SU-DHL-6 (cell line): ENCODE results near the gene NBPF1.
"Not testable (repeated sequence)": the region's sequence is repeated elsewhere in the genome, so short reads cannot be mapped to it uniquely, and the experiment has no call there.

Source experiments
- H2AFZ ChIP-seq: fragments of 200-600 bp; sonication (generic); 2 replicates; pipeline ENCODE4 v1.6.1; 2014; ENCODE audit warnings: low read depth, mild to moderate bottlenecking, moderate library complexity, mixed read lengths, antibody characterized with exemption, low read length; ENCODE audit not compliant: severe bottlenecking
- H3F3A ChIP-seq: fragments of 200-600 bp; shearing (Covaris generic); 2 replicates; pipeline ENCODE4 v1.6.0; 2016; ENCODE audit warnings: antibody characterized with exemption, mild to moderate bottlenecking; ENCODE audit not compliant: insufficient read depth
- H3K27ac ChIP-seq: fragments of 200-600 bp; sonication (generic); 2 replicates; pipeline ENCODE4 v1.5.1; 2016; ENCODE audit warnings: low read depth, mild to moderate bottlenecking, low read length, moderate library complexity, mixed read lengths
- H3K27me3 ChIP-seq: fragments of 200-600 bp; sonication (generic), shearing (Covaris generic); 2 replicates; pipeline ENCODE4 v1.6.0; 2014; ENCODE audit warnings: mild to moderate bottlenecking, low read length
- H3K36me3 ChIP-seq: fragments of 200-600 bp; sonication (generic); 2 replicates; pipeline ENCODE4 v1.6.1; 2014; ENCODE audit warnings: mild to moderate bottlenecking, low read length, mixed read lengths
- H3K4me2 ChIP-seq: fragments of 300-600, 200-600 bp; shearing (Covaris generic), sonication (generic); 2 replicates; pipeline ENCODE4 v1.6.0; 2014; ENCODE audit warnings: low read length, low read depth, mild to moderate bottlenecking; ENCODE audit not compliant: poor library complexity, severe bottlenecking
- H3K4me3 ChIP-seq: fragments of 200-600 bp; sonication (generic); 2 replicates; pipeline ENCODE4 v1.5.1; 2014; ENCODE audit warnings: antibody characterized with exemption, low read length, mild to moderate bottlenecking, mixed read lengths; ENCODE audit not compliant: insufficient read depth, poor library complexity, severe bottlenecking
- H3K79me2 ChIP-seq: fragments of 200-600 bp; sonication (generic); 2 replicates; pipeline ENCODE4 v1.6.1; 2014; ENCODE audit warnings: mild to moderate bottlenecking, low read length, moderate library complexity; ENCODE audit not compliant: insufficient read depth
- H3K9ac ChIP-seq: fragments of 200-600 bp; sonication (generic); 2 replicates; pipeline ENCODE4 v1.7.0; 2014; ENCODE audit warnings: mild to moderate bottlenecking, low read length
- H3K9me2 ChIP-seq: fragments of 200-600 bp; sonication (generic); replicated peaks from 2 replicates; pipeline ENCODE4 v1.6.1; 2014; ENCODE audit warnings: low read length; ENCODE audit not compliant: insufficient read depth
- H3K9me3 ChIP-seq: fragments of 200-600 bp; sonication (generic); 2 replicates; pipeline ENCODE4 v1.6.1; 2014; ENCODE audit warnings: low read length, mixed read lengths; ENCODE audit not compliant: insufficient read depth
- H4K20me1 ChIP-seq: fragments of 200-600 bp; sonication (generic); 2 replicates; pipeline ENCODE4 v1.6.1; 2014; ENCODE audit warnings: low read depth, mild to moderate bottlenecking, antibody characterized with exemption, low read length, moderate library complexity, mixed read lengths
- CTCF ChIP-seq: fragments of 200-600 bp; sonication (generic); IDR thresholded peaks from one replicate; pipeline ENCODE4 v1.5.1; 2017; ENCODE audit warnings: antibody characterized with exemption, mild to moderate bottlenecking, low read length, moderate library complexity; ENCODE audit not compliant: insufficient read depth, poor library complexity, severe bottlenecking
- EZH2phosphoT487 ChIP-seq: fragments of 200-600 bp; sonication (generic), shearing (Covaris generic); conservative IDR thresholded peaks from 2 replicates; pipeline ENCODE4 v1.6.1; 2018; ENCODE audit warnings: mild to moderate bottlenecking, antibody characterized with exemption, low read length, moderate library complexity, mixed read lengths

NBPF1 gene

DNA sequence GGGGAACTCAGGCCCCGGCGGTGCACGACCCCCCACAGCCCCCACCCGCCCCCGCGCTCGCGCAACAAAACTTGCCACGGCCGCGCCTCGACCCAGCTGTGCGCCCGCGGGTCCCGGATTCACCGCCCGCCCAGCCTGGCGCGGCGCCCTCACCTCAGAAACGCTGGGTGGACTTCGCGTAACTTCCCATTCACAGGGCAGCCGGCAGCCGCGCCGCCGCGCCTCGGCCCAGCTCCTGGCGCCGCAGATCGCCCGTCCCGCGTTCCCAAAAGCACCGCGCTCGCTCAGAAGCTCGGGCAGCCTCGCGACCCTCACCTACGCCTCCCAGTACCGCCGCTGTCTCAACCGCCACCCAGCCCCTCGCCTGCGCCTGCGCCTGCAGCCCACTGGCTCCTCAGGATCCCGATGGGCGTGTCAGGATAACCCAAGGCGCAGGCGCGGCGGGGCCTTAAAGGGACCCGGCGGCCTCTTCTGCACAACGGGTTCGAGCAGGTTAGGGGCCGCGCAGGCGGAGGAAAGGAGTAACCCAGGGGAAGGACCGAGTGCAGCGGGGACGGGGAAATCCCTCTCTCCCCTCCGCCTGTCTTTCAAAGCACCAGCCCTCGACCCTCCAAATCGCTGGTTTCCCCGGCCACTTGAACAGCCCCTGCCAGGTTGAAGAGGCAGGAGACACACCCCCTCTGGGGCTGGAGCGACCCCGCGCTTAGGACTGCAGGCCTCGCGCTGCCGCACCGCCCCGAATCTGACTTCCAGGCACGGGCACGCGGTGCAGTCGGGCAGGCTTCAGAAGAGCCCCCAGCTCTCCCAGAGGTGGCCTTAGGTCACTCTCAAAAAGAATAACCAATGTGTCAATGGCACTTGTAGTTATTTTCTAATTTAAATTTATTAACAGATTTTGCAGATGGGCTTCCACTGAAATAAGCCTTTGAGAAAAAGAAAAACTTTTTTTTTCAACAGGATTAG lies at the start of gene NBPF1:
Gene NBPF1 (minus strand): TSS at position 380 of the 963 bp plus-strand sequence.
- H3K9me3 ChIP-seq, result no peaks in the 10 kb centered on the region
- H3K9me2 ChIP-seq, result no peaks in the 10 kb centered on the region
- H3K9ac ChIP-seq, result peak within 1 kb of the TSS; percentile 63
- TF ChIP-seq EZH2phosphoT487 (no peak), CTCF (no peak)
- peak within 1 kb of the TSS; percentile 76 for H3K4me3 ChIP-seq
- peaks cover 19% of the 10 kb centered on the region for H3F3A ChIP-seq
- H3K36me3 ChIP-seq, result no peaks in the 10 kb centered on the region
- H2AFZ ChIP-seq, result peak within 1 kb of the TSS; percentile 93
- peak within 1 kb of the TSS; percentile 56 for H3K4me2 ChIP-seq
- H4K20me1 ChIP-seq, result no peaks in the 10 kb centered on the region
- H3K79me2 ChIP-seq, result no peaks in the 10 kb centered on the region
- H3K27ac ChIP-seq, result no peak within 1 kb of the TSS
- H3K27me3 ChIP-seq, result no peaks in the 10 kb centered on the region

DNA sequence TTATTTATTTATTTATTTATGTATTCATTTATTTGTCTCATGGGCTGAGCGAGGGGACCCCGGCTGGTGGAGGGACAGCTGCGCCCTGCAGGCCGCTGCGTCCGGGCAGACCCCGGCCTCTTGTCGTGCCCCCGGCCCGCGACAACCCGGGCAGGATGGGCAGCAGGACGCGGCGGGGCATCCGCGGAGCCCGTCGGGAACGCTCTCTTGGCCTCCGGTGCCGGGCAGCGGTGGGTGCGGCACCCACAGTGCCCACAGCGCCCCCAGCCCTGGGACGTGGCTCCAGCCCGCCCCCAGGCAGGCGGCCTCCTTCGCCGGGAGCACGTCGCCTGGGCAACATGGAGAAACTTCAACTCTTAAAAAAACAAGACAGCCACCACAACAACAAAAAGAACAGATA lies 44.9 kb upstream of the NBPF1 start:
- H3K36me3 ChIP-seq, H3F3A ChIP-seq, H3K9me2 ChIP-seq, H2AFZ ChIP-seq, H3K9ac ChIP-seq, H3K9me3 ChIP-seq, H3K27ac ChIP-seq, H3K4me3 ChIP-seq, H3K79me2 ChIP-seq, H3K27me3 ChIP-seq, H4K20me1 ChIP-seq, H3K4me2 ChIP-seq: not testable (repeated sequence)

GRCh38 chr1:16656981-16657683 lies 43.8 kb upstream of the NBPF1 start:
- not testable (repeated sequence) for H3K4me3 ChIP-seq, H3K9me3 ChIP-seq, H3K9ac ChIP-seq, H2AFZ ChIP-seq, H3K9me2 ChIP-seq, H3F3A ChIP-seq, H4K20me1 ChIP-seq, H3K27me3 ChIP-seq, H3K79me2 ChIP-seq, H3K27ac ChIP-seq, H3K36me3 ChIP-seq
- H3K4me2 ChIP-seq, result peak overlapping the region; percentile 36

DNA sequence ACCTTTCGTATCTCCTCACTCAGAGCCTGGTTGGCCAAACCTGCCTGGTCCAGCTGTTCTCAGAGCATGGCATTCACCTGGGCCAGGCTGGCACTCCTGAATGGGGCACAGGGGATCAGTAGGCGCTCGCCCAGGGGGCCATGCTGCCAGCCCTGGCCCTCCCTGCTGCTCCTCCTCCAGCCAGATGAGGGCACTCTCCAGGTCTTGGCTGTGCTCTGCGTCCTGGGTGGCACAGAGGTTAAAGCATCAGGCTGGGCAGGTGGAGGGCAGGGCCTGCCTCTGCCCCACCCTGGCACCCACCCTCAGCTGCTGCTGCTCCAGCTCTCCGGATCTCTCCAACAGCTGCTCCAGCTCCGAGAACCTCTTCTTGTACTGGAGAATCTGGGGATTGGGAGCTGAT lies 43.2 kb upstream of the NBPF1 start:
- H3K9ac ChIP-seq, H3K4me3 ChIP-seq, H3K27me3 ChIP-seq, H4K20me1 ChIP-seq, H3K9me3 ChIP-seq, H2AFZ ChIP-seq, H3F3A ChIP-seq, H3K27ac ChIP-seq, H3K36me3 ChIP-seq, H3K9me2 ChIP-seq, H3K4me2 ChIP-seq, H3K79me2 ChIP-seq: not testable (repeated sequence)

DNA sequence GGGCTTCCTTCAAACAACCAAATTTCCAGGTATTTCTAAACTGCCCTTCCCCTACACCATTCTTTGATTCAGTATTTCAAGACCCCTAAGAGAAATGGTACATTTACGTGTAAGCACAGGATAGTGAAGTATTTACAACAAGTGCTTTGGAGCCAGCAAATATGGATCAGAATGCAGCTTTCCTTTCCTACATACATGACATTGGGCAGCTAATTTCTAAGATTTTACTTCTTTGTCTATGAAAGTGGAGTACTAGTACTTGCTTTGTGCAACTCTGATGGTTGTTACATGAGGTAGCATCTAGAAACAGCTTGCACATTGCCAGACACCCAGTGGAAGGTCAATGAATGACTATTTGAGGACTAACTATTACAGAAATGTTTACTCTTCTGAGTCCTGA lies 38.2 kb upstream of the NBPF1 start:
- H3K9me2 ChIP-seq, H3K27ac ChIP-seq, H3K9me3 ChIP-seq, H3K79me2 ChIP-seq, H3K27me3 ChIP-seq, H3K4me3 ChIP-seq, H3F3A ChIP-seq, H3K9ac ChIP-seq, H3K4me2 ChIP-seq, H3K36me3 ChIP-seq, H2AFZ ChIP-seq, H4K20me1 ChIP-seq: not testable (repeated sequence)

DNA sequence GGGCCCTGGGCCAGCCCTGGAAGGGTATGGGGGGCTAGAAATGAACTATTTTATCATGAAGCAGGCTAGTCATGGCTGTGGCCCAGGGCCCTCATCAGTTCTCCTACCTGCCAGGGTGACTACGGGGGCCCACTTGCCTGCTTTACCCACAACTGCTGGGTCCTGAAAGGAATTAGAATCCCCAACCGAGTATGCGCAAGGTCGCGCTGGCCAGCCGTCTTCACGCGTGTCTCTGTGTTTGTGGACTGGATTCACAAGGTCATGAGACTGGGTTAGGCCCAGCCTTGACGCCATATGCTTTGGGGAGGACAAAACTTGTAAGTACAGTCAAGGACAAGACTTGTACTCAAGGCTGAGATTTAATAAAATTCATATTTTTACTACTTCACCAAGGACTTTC lies 36.6 kb upstream of the NBPF1 start:
- H3K4me3 ChIP-seq, H3F3A ChIP-seq, H3K4me2 ChIP-seq, H2AFZ ChIP-seq, H3K9ac ChIP-seq, H3K9me2 ChIP-seq, H3K9me3 ChIP-seq, H3K27me3 ChIP-seq, H3K27ac ChIP-seq, H4K20me1 ChIP-seq, H3K36me3 ChIP-seq, H3K79me2 ChIP-seq: not testable (repeated sequence)

- not testable (repeated sequence) for H3K9me2 ChIP-seq, H3K9ac ChIP-seq, H3K27ac ChIP-seq, H3K4me3 ChIP-seq, H2AFZ ChIP-seq, H3K4me2 ChIP-seq, H3K9me3 ChIP-seq, H3F3A ChIP-seq, H3K36me3 ChIP-seq, H3K27me3 ChIP-seq, H4K20me1 ChIP-seq, H3K79me2 ChIP-seq
Observed at GRCh38 chr1:16649390-16649789, 36.0 kb upstream of the NBPF1 start.
